ENCODE measurements around the gene ATP8B4.

GRCh38 chr15:50071551-50072258 is 47.3 kb downstream of the ATP8B4 start:
- no peak for TF ChIP-seq CTCF (IDR thresholded peaks at IDR 0.05)
- TF ChIP-seq POLR2A (IDR thresholded peaks at IDR 0.05) = no peak
- no peak for TF ChIP-seq POLR2AphosphoS5 (IDR thresholded peaks at IDR 0.05)

Measured in prostate gland (tissue), 2 donors.